Measurements from ENCODE around the gene FOXRED1.

GRCh38 chr11:126254819-126255218 lies 14.1 kb upstream of the FOXRED1 start:
- TF ChIP-seq GATA2 (IDR thresholded peaks at IDR 0.05; ENCODE audit: low read depth, low read length) = no peak
- TF ChIP-seq GATA3 (IDR thresholded peaks at IDR 0.05; ENCODE audit: low read depth, low read length) = no peak

Data from SH-SY5Y (cell line).